Smooth muscle cell (in vitro differentiated cells): ENCODE results near the gene TAGLN3. TPM values are rescaled to one million over a fixed set of nuclear protein-coding genes. Genes with fewer than 3 reads are reported as not detected.

Experiments
- DNase-seq: peaks from one replicate; lab custom pipeline; 2025; ENCODE audit not compliant: unreplicated experiment; lab: John Stamatoyannopoulos, UW
- H2AFZ ChIP-seq: fragments of 200-600 bp; sonication (generic); 2 replicates; pipeline ENCODE4 v1.6.0; 2016; ENCODE audit warnings: antibody characterized with exemption, low read depth, mild to moderate bottlenecking
- H3F3A ChIP-seq: fragments of 200-600 bp; sonication (generic); 2 replicates; pipeline ENCODE4 v1.6.0; 2017; ENCODE audit warnings: antibody characterized with exemption, low read depth
- H3K27ac ChIP-seq: fragments of 200-600 bp; sonication (generic); 2 replicates; pipeline ENCODE4 v1.5.1; 2016; ENCODE audit warnings: low read depth, mild to moderate bottlenecking
- H3K27me3 ChIP-seq: fragments of 200-600 bp; sonication (generic); 2 replicates; pipeline ENCODE4 v1.6.1; 2016; ENCODE audit warnings: low read depth, mild to moderate bottlenecking
- H3K36me3 ChIP-seq: fragments of 200-600 bp; sonication (generic); 2 replicates; pipeline ENCODE4 v1.5.1; 2016; ENCODE audit warnings: low read depth
- H3K4me1 ChIP-seq: fragments of 200-600 bp; sonication (generic); 2 replicates; pipeline ENCODE4 v1.5.1; 2016; ENCODE audit warnings: low read depth
- H3K4me2 ChIP-seq: fragments of 200-600 bp; sonication (generic); 2 replicates; pipeline ENCODE4 v1.6.0; 2016; ENCODE audit warnings: mild to moderate bottlenecking
- H3K4me3 ChIP-seq: fragments of 200-600 bp; sonication (generic); 2 replicates; pipeline ENCODE4 v1.5.1; 2016; ENCODE audit warnings: mild to moderate bottlenecking
- H3K79me2 ChIP-seq: fragments of 200-600 bp; sonication (generic); 2 replicates; pipeline ENCODE4 v1.6.0; 2016; ENCODE audit warnings: low read depth, mild to moderate bottlenecking
- H3K9ac ChIP-seq: fragments of 200-600 bp; sonication (generic); 2 replicates; pipeline ENCODE4 v1.6.0; 2016; ENCODE audit warnings: low read depth
- H3K9me3 ChIP-seq: fragments of 200-600 bp; sonication (generic); replicated peaks from 2 replicates; pipeline ENCODE4 v1.5.1; 2016; ENCODE audit warnings: low read depth
- H4K20me1 ChIP-seq: fragments of 200-600 bp; sonication (generic); 2 replicates; pipeline ENCODE4 v1.6.0; 2016; ENCODE audit warnings: low read depth
- WGBS: methylation state at CpG from one replicate; pipeline ENCODE4 v1.1.7; 2016; ENCODE audit warnings: low lambda C conversion rate; 5-methylcytosine and 5-hydroxymethylcytosine counted together
- polyA plus RNA-seq: library from polyadenylated mRNA; unstranded; fragments of >200 nt; fragmentation: Nextera tagmentation; extraction: Ambion mirVana; gene quantifications from 2 replicates; pipeline ENCODE4 v1.2.1, GENCODE V29; 2016
- total RNA-seq: library from RNA; depleted of rRNA; stranded (reverse); fragments of >200 nt; gene quantifications from 2 replicates; pipeline ENCODE4 v1.2.3, GENCODE V29; 2014
- TF ChIP-seq, protein P1 (sequence below): fragments of 200-600 bp; sonication (generic); IDR thresholded peaks from 2 replicates; pipeline ENCODE4 v1.5.1; 2017; ENCODE audit warnings: borderline replicate concordance, mild to moderate bottlenecking, antibody characterized with exemption; ENCODE audit not compliant: insufficient read depth, poor library complexity, severe bottlenecking

The TAGLN3 gene
- total and polyA plus RNA-seq, 2 experiments from 2014 or later = 0.97 to 2.1 TPM

DNA sequence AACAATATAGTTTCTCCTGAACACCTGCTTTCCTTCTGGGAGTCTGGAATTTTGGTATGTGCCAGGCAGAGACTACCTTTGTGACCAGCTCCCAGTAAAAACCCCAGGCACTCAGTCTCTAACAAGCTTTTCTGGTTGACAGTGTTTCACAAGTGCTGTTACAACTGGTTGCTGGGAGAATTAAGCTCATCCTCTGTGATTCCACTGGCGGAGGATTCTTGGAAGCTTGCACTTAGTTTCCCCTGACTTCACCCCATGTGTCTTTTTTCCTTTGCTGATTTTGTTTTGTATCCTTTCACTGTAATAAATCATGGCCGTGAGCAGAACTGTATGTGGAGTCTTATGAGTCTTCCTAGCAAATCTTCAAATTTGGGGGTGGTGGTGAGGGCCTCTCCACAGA lies 5.7 kb upstream of the TAGLN3 start:
- H3K27me3 ChIP-seq = peaks cover under 1% of the 10 kb centered on the region
- DNase-seq = no peak
- peaks cover 16% of the 10 kb centered on the region for H3K4me1 ChIP-seq
- no peak overlapping the region for H3K4me2 ChIP-seq
- H3K9me3 ChIP-seq = no peaks in the 10 kb centered on the region
- no peak overlapping the region for H2AFZ ChIP-seq
- H3K36me3 ChIP-seq = peaks cover 9% of the 10 kb centered on the region
- H3K79me2 ChIP-seq = peaks cover 7% of the 10 kb centered on the region
- peaks cover 10% of the 10 kb centered on the region for H3F3A ChIP-seq
- H3K9ac ChIP-seq = no peak overlapping the region
- peaks cover 20% of the 10 kb centered on the region for H4K20me1 ChIP-seq
- no peak overlapping the region for H3K4me3 ChIP-seq
- TF ChIP-seq, protein P1, sequence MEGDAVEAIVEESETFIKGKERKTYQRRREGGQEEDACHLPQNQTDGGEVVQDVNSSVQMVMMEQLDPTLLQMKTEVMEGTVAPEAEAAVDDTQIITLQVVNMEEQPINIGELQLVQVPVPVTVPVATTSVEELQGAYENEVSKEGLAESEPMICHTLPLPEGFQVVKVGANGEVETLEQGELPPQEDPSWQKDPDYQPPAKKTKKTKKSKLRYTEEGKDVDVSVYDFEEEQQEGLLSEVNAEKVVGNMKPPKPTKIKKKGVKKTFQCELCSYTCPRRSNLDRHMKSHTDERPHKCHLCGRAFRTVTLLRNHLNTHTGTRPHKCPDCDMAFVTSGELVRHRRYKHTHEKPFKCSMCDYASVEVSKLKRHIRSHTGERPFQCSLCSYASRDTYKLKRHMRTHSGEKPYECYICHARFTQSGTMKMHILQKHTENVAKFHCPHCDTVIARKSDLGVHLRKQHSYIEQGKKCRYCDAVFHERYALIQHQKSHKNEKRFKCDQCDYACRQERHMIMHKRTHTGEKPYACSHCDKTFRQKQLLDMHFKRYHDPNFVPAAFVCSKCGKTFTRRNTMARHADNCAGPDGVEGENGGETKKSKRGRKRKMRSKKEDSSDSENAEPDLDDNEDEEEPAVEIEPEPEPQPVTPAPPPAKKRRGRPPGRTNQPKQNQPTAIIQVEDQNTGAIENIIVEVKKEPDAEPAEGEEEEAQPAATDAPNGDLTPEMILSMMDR = no peak
- no peak overlapping the region for H3K27ac ChIP-seq
- 93% methylated on average over 2 of the region's 2 CpGs for WGBS

- Histone ChIP-seq H3K4me3 (peak overlapping the region; percentile 55), H3F3A (no peaks in the 10 kb centered on the region), H3K79me2 (no peaks in the 10 kb centered on the region), H3K36me3 (no peaks in the 10 kb centered on the region), H3K27ac (no peak overlapping the region), H3K4me2 (peak overlapping the region; percentile 92), H3K27me3 (peaks cover 15% of the 10 kb centered on the region), H4K20me1 (no peaks in the 10 kb centered on the region), H3K4me1 (peaks cover 17% of the 10 kb centered on the region), H3K9ac (no peak overlapping the region), H3K9me3 (no peaks in the 10 kb centered on the region), H2AFZ (peak overlapping the region; percentile 79)
- TF ChIP-seq, protein P1 = no peak
- DNase-seq = no peak
- WGBS = 25% methylated on average over 19 of the region's 19 CpGs
Observed at GRCh38 chr3:111999484-112000324, 982 bp downstream of the TAGLN3 start.

DNA sequence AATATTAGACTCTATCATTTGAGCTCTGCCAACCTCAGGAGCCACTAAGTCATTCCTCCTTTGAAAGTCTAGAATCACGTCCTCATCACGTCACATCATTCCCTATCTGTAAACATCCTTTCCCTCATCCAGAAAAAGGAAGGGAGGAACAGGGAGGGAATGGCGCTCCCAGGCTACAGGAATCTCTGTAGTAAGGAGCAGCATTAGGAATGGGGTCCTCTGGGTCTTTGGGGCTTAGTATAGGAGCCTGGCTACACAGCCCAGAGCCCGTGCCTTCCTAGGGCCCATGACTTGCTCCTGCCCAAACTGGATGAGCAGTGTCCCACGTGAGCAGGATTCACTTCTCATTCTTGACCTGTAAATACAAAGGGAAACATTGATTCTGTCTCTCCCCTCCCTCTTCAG lies 1.6 kb downstream of the TAGLN3 start:
- H2AFZ ChIP-seq = no peak overlapping the region

More for the DNA sequence above, 1.6 kb downstream of the TAGLN3 start:
- Histone ChIP-seq H3K27ac (no peak overlapping the region), H3K79me2 (no peaks in the 10 kb centered on the region), H3K4me2 (no peak overlapping the region), H3K9ac (no peak overlapping the region), H3F3A (no peaks in the 10 kb centered on the region), H3K4me1 (peaks cover 20% of the 10 kb centered on the region), H3K36me3 (no peaks in the 10 kb centered on the region), H3K4me3 (no peak overlapping the region), H3K9me3 (no peaks in the 10 kb centered on the region), H4K20me1 (no peaks in the 10 kb centered on the region), H3K27me3 (peaks cover 15% of the 10 kb centered on the region)
- DNase-seq = no peak
- 80% methylated on average over 5 of the region's 5 CpGs for WGBS
- TF ChIP-seq, protein P1 = no peak
